ENCODE data around the gene AGAP1. TPM values are rescaled to one million over a fixed set of nuclear protein-coding genes. Genes with fewer than 3 reads are reported as not detected.

Gene AGAP1
- total and polyA plus RNA-seq, 2 donors from 2014 or later, result 8.1 to 44.5 TPM

- Histone ChIP-seq H3K27ac (ENCODE audit: low read depth in 2 of 2, low read length in 2 of 2) (no peak overlapping the region), H3K27me3 (ENCODE audit: control insufficient read depth, insufficient read depth, low read length) (no peaks in the 10 kb centered on the region), H3K36me3 (ENCODE audit: control insufficient read depth in 2 of 3, insufficient read depth in 3 of 3, low read length in 3 of 3) (no peaks in the 10 kb centered on the region), H3K9ac (ENCODE audit: low read length in 3 of 3) (no peak overlapping the region), H3K9me3 (ENCODE audit: control insufficient read depth in 2 of 3, insufficient read depth in 1 of 3, low read length in 3 of 3) (no peaks in the 10 kb centered on the region), H3K4me3 (ENCODE audit: low read length in 3 of 3) (no peak overlapping the region), H3K4me1 (ENCODE audit: control insufficient read depth in 2 of 3, insufficient read depth in 2 of 3, low read depth in 1 of 3, low read length in 3 of 3) (peaks cover 0 to 8% (median 7%) of the 10 kb centered on the region in 3 donors)
- intact Hi-C loops (cut with DNase I), result no loop called here
- FAIRE-seq (no peak), DNase-seq (no peak)
- no peak for TF ChIP-seq CTCF (IDR thresholded peaks at IDR 0.05; ENCODE audit: borderline replicate concordance, extremely low read depth, insufficient read depth)
Measured at GRCh38 chr2:235619544-235619943, 125.7 kb downstream of the AGAP1 start.

GRCh38 chr2:235621736-235622135 is 127.9 kb downstream of the AGAP1 start:
- intact Hi-C loops (cut with DNase I), result no loop called here
- Histone ChIP-seq H3K27me3 (ENCODE audit: control insufficient read depth, insufficient read depth, low read length) (no peaks in the 10 kb centered on the region), H3K9ac (ENCODE audit: low read length in 3 of 3) (no peak overlapping the region), H3K4me3 (ENCODE audit: low read length in 3 of 3) (no peak overlapping the region), H3K27ac (ENCODE audit: low read depth in 2 of 2, low read length in 2 of 2) (no peak overlapping the region), H3K36me3 (ENCODE audit: control insufficient read depth in 2 of 3, insufficient read depth in 3 of 3, low read length in 3 of 3) (no peaks in the 10 kb centered on the region), H3K4me1 (ENCODE audit: control insufficient read depth in 2 of 3, insufficient read depth in 2 of 3, low read depth in 1 of 3, low read length in 3 of 3) (peaks cover 0 to 8% (median 0%) of the 10 kb centered on the region in 3 donors), H3K9me3 (ENCODE audit: control insufficient read depth in 2 of 3, insufficient read depth in 1 of 3, low read length in 3 of 3) (no peaks in the 10 kb centered on the region)
- DNase-seq, result no peak
- no peak for FAIRE-seq
- no peak for TF ChIP-seq CTCF (IDR thresholded peaks at IDR 0.05; ENCODE audit: borderline replicate concordance, extremely low read depth, insufficient read depth)

- intact Hi-C loops (cut with DNase I), result no loop called here
- FAIRE-seq, result no peak
- Histone ChIP-seq H3K36me3 (ENCODE audit: control insufficient read depth in 2 of 3, insufficient read depth in 3 of 3, low read length in 3 of 3) (no peaks in the 10 kb centered on the region), H3K9ac (ENCODE audit: low read length in 3 of 3) (no peak overlapping the region), H3K27me3 (ENCODE audit: control insufficient read depth, insufficient read depth, low read length) (no peaks in the 10 kb centered on the region), H3K27ac (ENCODE audit: low read depth in 2 of 2, low read length in 2 of 2) (no peak overlapping the region), H3K4me3 (ENCODE audit: low read length in 3 of 3) (no peak overlapping the region), H3K4me1 (ENCODE audit: control insufficient read depth in 2 of 3, insufficient read depth in 2 of 3, low read depth in 1 of 3, low read length in 3 of 3) (peaks cover 0 to 8% (median 0%) of the 10 kb centered on the region in 3 donors), H3K9me3 (ENCODE audit: control insufficient read depth in 2 of 3, insufficient read depth in 1 of 3, low read length in 3 of 3) (no peaks in the 10 kb centered on the region)
- DNase-seq, result peak in 1 of 5 donors; percentile 43
- TF ChIP-seq CTCF (IDR thresholded peaks at IDR 0.05; ENCODE audit: borderline replicate concordance, extremely low read depth, insufficient read depth), result no peak
Measured at GRCh38 chr2:235623111-235623510, 129.3 kb downstream of the AGAP1 start.

GRCh38 chr2:235623752-235624151 is 129.9 kb downstream of the AGAP1 start:
- Histone ChIP-seq H3K27me3 (ENCODE audit: control insufficient read depth, insufficient read depth, low read length) (no peaks in the 10 kb centered on the region), H3K27ac (ENCODE audit: low read depth in 2 of 2, low read length in 2 of 2) (no peak overlapping the region), H3K9ac (ENCODE audit: low read length in 3 of 3) (no peak overlapping the region), H3K9me3 (ENCODE audit: control insufficient read depth in 2 of 3, insufficient read depth in 1 of 3, low read length in 3 of 3) (no peaks in the 10 kb centered on the region), H3K4me1 (ENCODE audit: control insufficient read depth in 2 of 3, insufficient read depth in 2 of 3, low read depth in 1 of 3, low read length in 3 of 3) (peaks cover 0 to 8% (median 0%) of the 10 kb centered on the region in 3 donors), H3K4me3 (ENCODE audit: low read length in 3 of 3) (no peak overlapping the region), H3K36me3 (ENCODE audit: control insufficient read depth in 2 of 3, insufficient read depth in 3 of 3, low read length in 3 of 3) (no peaks in the 10 kb centered on the region)
- FAIRE-seq (no peak), DNase-seq (no peak)
- intact Hi-C loops (cut with DNase I), result no loop called here
- TF ChIP-seq CTCF (IDR thresholded peaks at IDR 0.05; ENCODE audit: borderline replicate concordance, extremely low read depth, insufficient read depth), result no peak

Data from kidney (tissue), 14 donors.